Trophoblast cell (in vitro differentiated cells and primary cell): Measurements from ENCODE around the gene PXDN. TPM values are rescaled to one million over a fixed set of nuclear protein-coding genes. Genes with fewer than 3 reads are reported as not detected.

Experiments
- DNase-seq, 2 donors: peaks; one replicate each; pipeline ENCODE4 v3.0.0-alpha.2; 2016
- H2AFZ ChIP-seq: 2 replicates; pipeline ENCODE4 v1.6.1; 2013; ENCODE audit warnings: low read length, moderate library complexity, mild to moderate bottlenecking; ENCODE audit not compliant: insufficient read depth, poor library complexity
- H2AK5ac ChIP-seq: 2 replicates; pipeline ENCODE4 v1.6.1; 2013; ENCODE audit warnings: mild to moderate bottlenecking, low read length
- H2BK120ac ChIP-seq: 2 replicates; pipeline ENCODE4 v1.6.1; 2013; ENCODE audit warnings: low read length, mild to moderate bottlenecking, moderate library complexity; ENCODE audit not compliant: insufficient read depth, poor library complexity
- H2BK12ac ChIP-seq: 2 replicates; pipeline ENCODE4 v1.6.1; 2013; ENCODE audit warnings: mild to moderate bottlenecking, low read length, moderate library complexity
- H2BK5ac ChIP-seq: 2 replicates; pipeline ENCODE4 v1.6.1; 2013; ENCODE audit warnings: low read length, low read depth, moderate library complexity, mild to moderate bottlenecking; ENCODE audit not compliant: poor library complexity
- H3K14ac ChIP-seq: 2 replicates; pipeline ENCODE4 v1.6.1; 2013; ENCODE audit warnings: mild to moderate bottlenecking, low read length
- H3K18ac ChIP-seq: 2 replicates; pipeline ENCODE4 v1.6.1; 2013; ENCODE audit warnings: mild to moderate bottlenecking, low read length
- H3K23ac ChIP-seq: 2 replicates; pipeline ENCODE4 v1.6.1; 2013; ENCODE audit warnings: low read length
- H3K27ac ChIP-seq: 2 replicates; pipeline ENCODE4 v1.5.1; 2013; ENCODE audit warnings: low read depth, mild to moderate bottlenecking, inconsistent platforms, low read length, moderate library complexity
- H3K27me3 ChIP-seq: 2 replicates; pipeline ENCODE4 v1.6.1; 2013; ENCODE audit warnings: inconsistent platforms, mild to moderate bottlenecking, low read length, moderate library complexity; ENCODE audit not compliant: insufficient read depth
- H3K36me3 ChIP-seq, 2 experiments: 1 replicate in 1 of 2; 2 replicates in 1 of 2; pipeline ENCODE4 v1.6.1; 2013; ENCODE audit warnings: low read length in 2 of 2, mild to moderate bottlenecking in 2 of 2, moderate library complexity in 1 of 2; ENCODE audit not compliant: insufficient read depth in 2 of 2, control insufficient read depth in 1 of 2
- H3K4ac ChIP-seq: 2 replicates; pipeline ENCODE4 v1.6.1; 2013; ENCODE audit warnings: low read depth, mild to moderate bottlenecking, low read length, moderate library complexity
- H3K4me1 ChIP-seq, 2 experiments: 1 replicate in 1 of 2; 2 replicates in 1 of 2; pipeline ENCODE4 v1.6.1; 2013; ENCODE audit warnings: low read length in 2 of 2, mild to moderate bottlenecking in 2 of 2, moderate library complexity in 1 of 2; ENCODE audit not compliant: insufficient read depth in 2 of 2, control insufficient read depth in 1 of 2
- H3K4me2 ChIP-seq: 2 replicates; pipeline ENCODE4 v1.6.1; 2013; ENCODE audit warnings: inconsistent platforms, mild to moderate bottlenecking, low read length, moderate library complexity
- H3K4me3 ChIP-seq: 2 replicates; pipeline ENCODE4 v1.5.1; 2013; ENCODE audit warnings: mild to moderate bottlenecking, low read depth, low read length, inconsistent platforms
- H3K79me1 ChIP-seq: one replicate; pipeline ENCODE4 v1.6.1; 2013; ENCODE audit warnings: low read length
- H3K79me2 ChIP-seq: 2 replicates; pipeline ENCODE4 v1.6.1; 2013; ENCODE audit warnings: low read length, mild to moderate bottlenecking; ENCODE audit not compliant: control insufficient read depth, insufficient read depth, poor library complexity
- H3K9ac ChIP-seq: 2 replicates; pipeline ENCODE4 v1.6.1; 2013; ENCODE audit warnings: mild to moderate bottlenecking, low read length
- H3K9me3 ChIP-seq: 2 replicates; pipeline ENCODE4 v1.6.1; 2013; ENCODE audit warnings: low read depth, mild to moderate bottlenecking, control low read depth, inconsistent platforms, low read length; ENCODE audit not compliant: insufficient read depth
- H4K12ac ChIP-seq: 2 replicates; pipeline ENCODE4 v1.6.1; 2013; ENCODE audit warnings: low read depth, mild to moderate bottlenecking, low read length, moderate library complexity
- H4K8ac ChIP-seq: 2 replicates; pipeline ENCODE4 v1.6.1; 2013; ENCODE audit warnings: low read depth, mild to moderate bottlenecking, low read length, moderate library complexity
- H4K91ac ChIP-seq: one replicate; pipeline ENCODE4 v1.6.1; 2013; ENCODE audit warnings: low read depth, mild to moderate bottlenecking, low read length, moderate library complexity
- WGBS: extraction: QIAGEN DNeasy Blood & Tissue Kit; methylation state at CpG from one replicate; pipeline ENCODE4 v1.1.7; 2013; ENCODE audit warnings: missing lambda C conversion rate; ENCODE audit not compliant: insufficient read length, insufficient coverage; ENCODE audit errors: extremely low coverage; 5-methylcytosine and 5-hydroxymethylcytosine counted together
- polyA plus RNA-seq: library from polyadenylated mRNA; stranded (reverse); fragments of 200-250 nt; gene quantifications from 2 replicates; pipeline ENCODE4 v1.2.3, GENCODE V29; 2013

PXDN gene
- 194 and 203 TPM in 2 replicates for polyA plus RNA-seq

GRCh38 chr2:1744446-1745170 lies at the start of gene PXDN:
PXDN (minus strand) TSS chr2:1744515; CDS start chr2:1744455, 60 bp downstream.
- Histone ChIP-seq H4K91ac (peak within 1 kb of the TSS; percentile 97), H3K9ac (peak within 1 kb of the TSS; percentile 84), H3K79me1 (peaks cover 29% of the 10 kb centered on the region), H2BK120ac (peak within 1 kb of the TSS; percentile 84), H3K79me2 (peaks cover 19% of the 10 kb centered on the region), H2AK5ac (peak within 1 kb of the TSS; percentile 8), H3K36me3 (peaks cover 8 to 9% of the 10 kb centered on the region in 2 experiments), H3K27ac (peak within 1 kb of the TSS; percentile 96), H3K27me3 (no peaks in the 10 kb centered on the region), H3K14ac (peak within 1 kb of the TSS; percentile 81), H3K9me3 (peaks cover 13% of the 10 kb centered on the region), H3K23ac (no peak within 1 kb of the TSS), H4K12ac (peak within 1 kb of the TSS; percentile 5), H3K4me3 (peak within 1 kb of the TSS; percentile 89), H2BK12ac (no peak within 1 kb of the TSS), H2AFZ (peak within 1 kb of the TSS; percentile 26), H4K8ac (peak within 1 kb of the TSS; percentile 77), H3K4ac (peak within 1 kb of the TSS; percentile 85), H3K18ac (peak within 1 kb of the TSS; percentile 71), H3K4me1 (peaks cover 31 to 37% of the 10 kb centered on the region in 2 experiments), H2BK5ac (peak within 1 kb of the TSS; percentile 93), H3K4me2 (peak within 1 kb of the TSS; percentile 91)
- DNase-seq, result peak in 1 of 2 donors; percentile 23
- no CpG with 5 or more reads among the region's 71 CpGs for WGBS

- WGBS, result no CpG with 5 or more reads among the region's 18 CpGs
- Histone ChIP-seq H3K18ac (no peak overlapping the region), H3K9me3 (no peaks in the 10 kb centered on the region)
Observed at GRCh38 chr2:1793868-1794445, 49.6 kb upstream of the PXDN start.

GRCh38 chr2:1793001-1793867 lies 48.9 kb upstream of the PXDN start:
- H2AK5ac ChIP-seq, result peak overlapping the region; percentile 9
- H2BK120ac ChIP-seq, result no peak overlapping the region
- H2BK12ac ChIP-seq, result peak overlapping the region; percentile 1
- no peak overlapping the region for H3K4me2 ChIP-seq
- no peak overlapping the region for H3K27ac ChIP-seq
- H3K18ac ChIP-seq, result no peak overlapping the region
- no peak overlapping the region for H3K14ac ChIP-seq
- no peaks in the 10 kb centered on the region for H3K9me3 ChIP-seq
- no peak overlapping the region for H4K12ac ChIP-seq
- H3K23ac ChIP-seq, result no peak overlapping the region
- peak overlapping the region; percentile 7 for H3K4me3 ChIP-seq
- no peak overlapping the region for H4K8ac ChIP-seq
- DNase-seq, result no peak
- no peak overlapping the region for H2AFZ ChIP-seq
- H4K91ac ChIP-seq, result peak overlapping the region; percentile 2
- no peak overlapping the region for H3K9ac ChIP-seq
- H3K4me1 ChIP-seq, result peaks cover 8 to 15% of the 10 kb centered on the region in 2 experiments
- peaks cover 13% of the 10 kb centered on the region for H3K79me1 ChIP-seq
- WGBS, result no CpG with 5 or more reads among the region's 23 CpGs
- H3K27me3 ChIP-seq, result no peaks in the 10 kb centered on the region
- H3K4ac ChIP-seq, result no peak overlapping the region
- H2BK5ac ChIP-seq, result no peak overlapping the region
- no peaks in the 10 kb centered on the region for H3K36me3 ChIP-seq
- H3K79me2 ChIP-seq, result no peaks in the 10 kb centered on the region

More at GRCh38 chr2:1793868-1794445, 49.6 kb upstream of the PXDN start:
- Histone ChIP-seq H4K91ac (no peak overlapping the region), H3K4me1 (peaks cover 8 to 20% of the 10 kb centered on the region in 2 experiments), H2AK5ac (no peak overlapping the region), H3K14ac (no peak overlapping the region), H3K36me3 (no peaks in the 10 kb centered on the region), H3K4ac (no peak overlapping the region), H3K27me3 (no peaks in the 10 kb centered on the region), H3K9ac (no peak overlapping the region), H3K79me1 (peaks cover 11% of the 10 kb centered on the region), H4K8ac (no peak overlapping the region), H3K27ac (no peak overlapping the region), H2AFZ (no peak overlapping the region), H3K4me3 (no peak overlapping the region), H3K4me2 (no peak overlapping the region), H3K23ac (no peak overlapping the region), H2BK5ac (no peak overlapping the region), H3K79me2 (no peaks in the 10 kb centered on the region), H2BK120ac (no peak overlapping the region), H4K12ac (no peak overlapping the region), H2BK12ac (peak overlapping the region; percentile 7)
- no peak for DNase-seq

- Histone ChIP-seq H4K8ac (no peak overlapping the region), H3K79me1 (peaks cover 11% of the 10 kb centered on the region), H3K4ac (no peak overlapping the region), H3K27ac (no peak overlapping the region), H3K4me1 (peaks cover 8 to 15% of the 10 kb centered on the region in 2 experiments), H3K18ac (no peak overlapping the region), H3K9ac (no peak overlapping the region), H2AFZ (no peak overlapping the region), H3K4me2 (no peak overlapping the region), H3K14ac (no peak overlapping the region), H3K79me2 (no peaks in the 10 kb centered on the region), H4K91ac (no peak overlapping the region), H2BK120ac (no peak overlapping the region), H3K27me3 (no peaks in the 10 kb centered on the region), H3K4me3 (no peak overlapping the region), H2AK5ac (no peak overlapping the region), H2BK12ac (no peak overlapping the region), H4K12ac (no peak overlapping the region), H3K23ac (no peak overlapping the region), H2BK5ac (no peak overlapping the region), H3K9me3 (no peaks in the 10 kb centered on the region), H3K36me3 (no peaks in the 10 kb centered on the region)
- peak; percentile 62 to 77 for DNase-seq
- WGBS, result no CpG with 5 or more reads among the region's 16 CpGs
Observed at GRCh38 chr2:1791685-1792435, 47.5 kb upstream of the PXDN start.
